Measurements from ENCODE around the gene RXFP1.
A peak's percentile ranks its signal among the peaks of the same experiment; 100 is the strongest.

DNA sequence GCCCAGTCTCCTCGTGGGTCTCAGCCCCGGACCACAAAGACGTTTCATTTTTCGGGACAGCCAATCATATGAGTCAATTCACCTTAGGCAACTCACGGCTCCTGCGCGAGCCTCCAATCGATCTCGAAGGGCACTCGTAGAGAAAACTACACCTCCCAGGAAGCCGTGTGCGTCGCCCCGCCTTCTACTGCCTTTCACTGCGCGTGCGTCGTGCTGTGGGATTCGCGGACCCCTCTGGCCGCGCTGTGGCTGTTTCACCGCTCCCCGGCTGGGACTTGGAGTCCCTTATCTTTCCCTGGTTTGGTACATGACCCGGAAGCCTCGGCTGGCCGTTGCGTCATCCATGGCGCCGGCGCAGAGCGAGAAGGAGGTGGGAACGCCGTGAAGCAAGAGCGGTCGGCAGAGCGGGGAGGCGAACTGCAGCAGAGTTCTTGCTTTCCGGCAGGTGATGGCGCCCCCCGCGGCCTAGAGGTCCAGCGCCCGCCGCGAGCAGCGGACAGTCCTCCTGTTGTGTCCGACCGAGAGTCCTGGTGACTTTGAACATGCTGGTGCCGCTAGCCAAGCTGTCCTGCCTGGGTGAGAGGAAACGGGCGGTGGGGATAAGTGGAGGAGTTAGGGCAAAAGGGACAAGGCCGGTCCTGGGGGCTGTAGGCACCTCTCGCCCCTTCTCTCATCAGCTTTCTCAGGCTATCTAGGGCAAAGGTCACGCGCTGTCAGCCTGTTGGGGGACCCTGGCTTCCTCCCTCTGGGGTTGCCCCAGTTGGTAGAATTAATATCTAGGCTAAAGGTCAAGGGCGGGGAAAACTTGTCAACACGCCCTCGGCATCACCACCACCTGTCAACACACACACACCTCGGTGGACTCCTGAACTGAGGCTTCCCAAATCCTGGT is 150.5 kb downstream of the RXFP1 start, which contains the start of gene ETFDH:
- TF ChIP-seq, protein P1, sequence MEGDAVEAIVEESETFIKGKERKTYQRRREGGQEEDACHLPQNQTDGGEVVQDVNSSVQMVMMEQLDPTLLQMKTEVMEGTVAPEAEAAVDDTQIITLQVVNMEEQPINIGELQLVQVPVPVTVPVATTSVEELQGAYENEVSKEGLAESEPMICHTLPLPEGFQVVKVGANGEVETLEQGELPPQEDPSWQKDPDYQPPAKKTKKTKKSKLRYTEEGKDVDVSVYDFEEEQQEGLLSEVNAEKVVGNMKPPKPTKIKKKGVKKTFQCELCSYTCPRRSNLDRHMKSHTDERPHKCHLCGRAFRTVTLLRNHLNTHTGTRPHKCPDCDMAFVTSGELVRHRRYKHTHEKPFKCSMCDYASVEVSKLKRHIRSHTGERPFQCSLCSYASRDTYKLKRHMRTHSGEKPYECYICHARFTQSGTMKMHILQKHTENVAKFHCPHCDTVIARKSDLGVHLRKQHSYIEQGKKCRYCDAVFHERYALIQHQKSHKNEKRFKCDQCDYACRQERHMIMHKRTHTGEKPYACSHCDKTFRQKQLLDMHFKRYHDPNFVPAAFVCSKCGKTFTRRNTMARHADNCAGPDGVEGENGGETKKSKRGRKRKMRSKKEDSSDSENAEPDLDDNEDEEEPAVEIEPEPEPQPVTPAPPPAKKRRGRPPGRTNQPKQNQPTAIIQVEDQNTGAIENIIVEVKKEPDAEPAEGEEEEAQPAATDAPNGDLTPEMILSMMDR (IDR thresholded peaks at IDR 0.05): peak in 5 of 7 experiments; percentile 33 to 70 (median 51)
- TF ChIP-seq POLR2AphosphoS5 (IDR thresholded peaks at IDR 0.05): peak; percentile 95 to 98 (median 97)

Data from stomach (tissue), 4 donors.